GM12878 (cell line): ENCODE results near the gene RMI2. TPM values are rescaled to one million over a fixed set of nuclear protein-coding genes. Genes with fewer than 3 reads are reported as not detected.
A peak's percentile ranks its signal among the peaks of the same experiment; 100 is the strongest.

ENCODE experiments used
- BACH1 ChIP-seq: fragments of 450-650 bp; IDR thresholded peaks from 2 replicates; pipeline ENCODE4 v1.6.1; 2017; ENCODE audit warnings: mild to moderate bottlenecking, borderline replicate concordance
- BMI1 ChIP-seq: fragments of 450-650 bp; IDR thresholded peaks from 2 replicates; pipeline ENCODE4 v1.6.1; 2016; ENCODE audit warnings: mild to moderate bottlenecking, moderate library complexity, borderline replicate concordance
- BRCA1 ChIP-seq: IDR thresholded peaks from 2 replicates; pipeline ENCODE4 v1.6.1; 2011; ENCODE audit warnings: low read depth, low read length, improper control_type of control experiment
- CHD4 ChIP-seq: fragments of 200-600 bp; sonication (generic); IDR thresholded peaks from 2 replicates; pipeline ENCODE4 v1.6.1; 2016; ENCODE audit warnings: mild to moderate bottlenecking
- EZH2 ChIP-seq: IDR thresholded peaks from 2 replicates; pipeline ENCODE4 v1.6.1; 2012; ENCODE audit warnings: low read depth, mild to moderate bottlenecking, control low read depth, inconsistent platforms, low read length, borderline replicate concordance; ENCODE audit not compliant: control insufficient read depth
- MEF2A ChIP-seq: IDR thresholded peaks from 2 replicates; pipeline ENCODE4 v1.6.1; 2011; ENCODE audit warnings: low read depth, mild to moderate bottlenecking, low read length, moderate library complexity; ENCODE audit not compliant: insufficient read depth
- NBN ChIP-seq: fragments of 450-650 bp; IDR thresholded peaks from 2 replicates; pipeline ENCODE4 v1.6.1; 2016
- NFYB ChIP-seq: IDR thresholded peaks from 2 replicates; pipeline ENCODE4 v1.6.1; 2011; ENCODE audit warnings: low read depth, mild to moderate bottlenecking, low read length, improper control_type of control experiment, moderate library complexity; ENCODE audit not compliant: insufficient read depth
- PML ChIP-seq: IDR thresholded peaks from 2 replicates; pipeline ENCODE4 v1.6.1; 2012; ENCODE audit warnings: low read length, inconsistent platforms
- POU2F2 ChIP-seq: IDR thresholded peaks from 3 replicates; pipeline ENCODE4 v1.6.1; 2011; ENCODE audit warnings: low read depth, mild to moderate bottlenecking, low read length, borderline replicate concordance
- RUNX3 ChIP-seq: IDR thresholded peaks from 2 replicates; pipeline ENCODE4 v1.6.1; 2012; ENCODE audit warnings: low read length, inconsistent platforms
- TARDBP ChIP-seq: IDR thresholded peaks from 2 replicates; pipeline ENCODE4 v1.6.1; 2016; ENCODE audit warnings: borderline replicate concordance
- TCF7 ChIP-seq: IDR thresholded peaks from 2 replicates; pipeline ENCODE4 v1.6.1; 2014; ENCODE audit warnings: antibody characterized with exemption, borderline replicate concordance
- ZNF384 ChIP-seq: IDR thresholded peaks from 2 replicates; pipeline ENCODE4 v1.6.1; 2012; ENCODE audit warnings: low read depth, mild to moderate bottlenecking, low read length, improper control_type of control experiment, borderline replicate concordance
- polyA plus RNA-seq, 11 experiments: library from polyadenylated mRNA; depleted of rRNA in 4 of 11; unstranded in 6 of 11; stranded (reverse) in 5 of 11; fragments of >200 nt; fragmentation: Nextera tagmentation in 4 of 11; fragmentation: Illumina TruSeq in 1 of 11; extraction: Ambion mirVana in 4 of 11; extraction: Trizol in 1 of 11; gene quantifications; 1 replicate in 1 of 11; 2 replicates in 10 of 11; pipeline versions ENCODE4 v1.2.1 to v1.2.3, GENCODE V29; 2011 to 2016; ENCODE audit warnings: inconsistent platforms in 2 of 11, missing spikeins in 2 of 11, low read depth in 1 of 11
- total RNA-seq, 4 experiments: library from RNA; depleted of rRNA in 3 of 4; stranded (reverse); fragments of >200 nt in 3 of 4; fragmentation: Illumina TruSeq in 1 of 4; extraction: Trizol in 1 of 4; gene quantifications; 2 replicates each; pipeline versions ENCODE4 v1.2.1 to v1.2.3, GENCODE V29; 2013 to 2021
- TF ChIP-seq, protein P1 (sequence below): fragments of 450-650 bp; formaldehyde crosslinking; IDR thresholded peaks from 2 replicates; pipeline ENCODE4 v1.4.0; 2022; ENCODE audit warnings: mild to moderate bottlenecking, moderate library complexity
- TF ChIP-seq, protein P2 (sequence below): fragments of 450-650 bp; IDR thresholded peaks from 2 replicates; pipeline ENCODE4 v1.6.1; 2017; ENCODE audit warnings: mild to moderate bottlenecking, moderate library complexity
- TF ChIP-seq, protein P3 (sequence below): fragments of 450-650 bp; IDR thresholded peaks from 2 replicates; pipeline ENCODE4 v1.6.1; 2017; ENCODE audit warnings: borderline replicate concordance
- TF ChIP-seq, protein P4 (sequence below): fragments of 450-650 bp; formaldehyde crosslinking; IDR thresholded peaks from 2 replicates; pipeline ENCODE4 v1.5.0; 2022; ENCODE audit warnings: mild to moderate bottlenecking, missing genetic modification characterization

Gene RMI2
- total and polyA plus RNA-seq, 10 of the 15 experiments (the other 5 are each of a cell fraction or from before 2014, with no cell fraction given) = 9.6 to 68.8 (median 32.1) TPM

DNA sequence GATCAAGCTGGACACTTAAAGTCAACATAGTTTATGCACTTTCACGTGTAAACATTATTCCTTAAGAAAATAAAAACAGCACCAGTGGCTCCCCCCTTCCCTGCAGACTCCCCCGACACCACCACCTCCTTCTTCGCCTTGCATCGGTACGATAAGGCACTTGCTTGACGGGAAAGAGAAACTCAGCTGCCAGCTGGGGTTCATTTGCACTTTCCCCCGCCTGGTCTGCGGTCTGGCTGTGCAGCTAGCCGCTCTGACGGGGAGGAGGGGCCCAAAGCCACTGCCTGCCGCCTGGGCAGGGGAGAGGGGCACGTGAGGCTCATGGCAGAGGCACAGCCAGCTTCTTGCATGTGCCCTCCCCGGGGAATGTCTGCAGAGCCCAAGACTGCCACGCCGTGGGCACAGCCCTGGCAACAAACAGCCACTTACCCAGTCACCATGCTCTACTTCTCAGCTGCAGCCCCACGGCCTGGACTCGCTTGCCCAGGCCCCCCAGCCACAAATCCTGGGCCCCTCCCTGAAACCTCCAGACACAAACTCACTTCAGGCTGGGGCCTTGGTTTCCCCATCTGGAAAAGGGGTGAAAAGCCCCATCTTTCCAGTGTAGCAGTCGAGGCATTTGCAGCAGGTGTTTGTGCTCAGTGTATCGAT lies 47.6 kb upstream of the RMI2 start (continued):
- TF ChIP-seq, protein P1, sequence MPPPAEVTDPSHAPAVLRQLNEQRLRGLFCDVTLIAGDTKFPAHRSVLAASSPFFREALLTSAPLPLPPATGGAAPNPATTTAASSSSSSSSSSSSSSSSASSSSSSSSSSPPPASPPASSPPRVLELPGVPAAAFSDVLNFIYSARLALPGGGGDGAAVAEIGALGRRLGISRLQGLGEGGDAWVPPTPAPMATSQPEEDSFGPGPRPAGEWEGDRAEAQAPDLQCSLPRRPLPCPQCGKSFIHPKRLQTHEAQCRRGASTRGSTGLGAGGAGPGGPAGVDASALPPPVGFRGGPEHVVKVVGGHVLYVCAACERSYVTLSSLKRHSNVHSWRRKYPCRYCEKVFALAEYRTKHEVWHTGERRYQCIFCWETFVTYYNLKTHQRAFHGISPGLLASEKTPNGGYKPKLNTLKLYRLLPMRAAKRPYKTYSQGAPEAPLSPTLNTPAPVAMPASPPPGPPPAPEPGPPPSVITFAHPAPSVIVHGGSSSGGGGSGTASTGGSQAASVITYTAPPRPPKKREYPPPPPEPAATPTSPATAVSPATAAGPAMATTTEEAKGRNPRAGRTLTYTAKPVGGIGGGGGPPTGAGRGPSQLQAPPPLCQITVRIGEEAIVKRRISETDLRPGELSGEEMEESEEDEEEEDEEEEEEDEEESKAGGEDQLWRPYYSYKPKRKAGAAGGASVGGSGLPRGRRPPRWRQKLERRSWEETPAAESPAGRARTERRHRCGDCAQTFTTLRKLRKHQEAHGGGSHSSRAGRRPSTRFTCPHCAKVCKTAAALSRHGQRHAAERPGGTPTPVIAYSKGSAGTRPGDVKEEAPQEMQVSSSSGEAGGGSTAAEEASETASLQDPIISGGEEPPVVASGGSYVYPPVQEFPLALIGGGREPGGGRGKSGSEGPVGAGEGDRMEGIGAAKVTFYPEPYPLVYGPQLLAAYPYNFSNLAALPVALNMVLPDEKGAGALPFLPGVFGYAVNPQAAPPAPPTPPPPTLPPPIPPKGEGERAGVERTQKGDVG (CRISPR knock-in tag) = no peak
- TF ChIP-seq NBN (peak; percentile 92), RUNX3 (peak; percentile 96), EZH2 (no peak), BACH1 (peak; percentile 77; the same call in 1 of the 2 replicates), ZNF384 (no peak), CHD4 (no peak), MEF2A (peak; percentile 42; the same call in 1 of the 2 replicates), BRCA1 (no peak), POU2F2 (peak; percentile 81; the same call in 1 of the 3 replicates), PML (no peak; the same call in 1 of the 2 replicates), TARDBP (peak; percentile 82), BMI1 (no peak), NFYB (no peak), TCF7 (no peak)
- TF ChIP-seq, protein P2, sequence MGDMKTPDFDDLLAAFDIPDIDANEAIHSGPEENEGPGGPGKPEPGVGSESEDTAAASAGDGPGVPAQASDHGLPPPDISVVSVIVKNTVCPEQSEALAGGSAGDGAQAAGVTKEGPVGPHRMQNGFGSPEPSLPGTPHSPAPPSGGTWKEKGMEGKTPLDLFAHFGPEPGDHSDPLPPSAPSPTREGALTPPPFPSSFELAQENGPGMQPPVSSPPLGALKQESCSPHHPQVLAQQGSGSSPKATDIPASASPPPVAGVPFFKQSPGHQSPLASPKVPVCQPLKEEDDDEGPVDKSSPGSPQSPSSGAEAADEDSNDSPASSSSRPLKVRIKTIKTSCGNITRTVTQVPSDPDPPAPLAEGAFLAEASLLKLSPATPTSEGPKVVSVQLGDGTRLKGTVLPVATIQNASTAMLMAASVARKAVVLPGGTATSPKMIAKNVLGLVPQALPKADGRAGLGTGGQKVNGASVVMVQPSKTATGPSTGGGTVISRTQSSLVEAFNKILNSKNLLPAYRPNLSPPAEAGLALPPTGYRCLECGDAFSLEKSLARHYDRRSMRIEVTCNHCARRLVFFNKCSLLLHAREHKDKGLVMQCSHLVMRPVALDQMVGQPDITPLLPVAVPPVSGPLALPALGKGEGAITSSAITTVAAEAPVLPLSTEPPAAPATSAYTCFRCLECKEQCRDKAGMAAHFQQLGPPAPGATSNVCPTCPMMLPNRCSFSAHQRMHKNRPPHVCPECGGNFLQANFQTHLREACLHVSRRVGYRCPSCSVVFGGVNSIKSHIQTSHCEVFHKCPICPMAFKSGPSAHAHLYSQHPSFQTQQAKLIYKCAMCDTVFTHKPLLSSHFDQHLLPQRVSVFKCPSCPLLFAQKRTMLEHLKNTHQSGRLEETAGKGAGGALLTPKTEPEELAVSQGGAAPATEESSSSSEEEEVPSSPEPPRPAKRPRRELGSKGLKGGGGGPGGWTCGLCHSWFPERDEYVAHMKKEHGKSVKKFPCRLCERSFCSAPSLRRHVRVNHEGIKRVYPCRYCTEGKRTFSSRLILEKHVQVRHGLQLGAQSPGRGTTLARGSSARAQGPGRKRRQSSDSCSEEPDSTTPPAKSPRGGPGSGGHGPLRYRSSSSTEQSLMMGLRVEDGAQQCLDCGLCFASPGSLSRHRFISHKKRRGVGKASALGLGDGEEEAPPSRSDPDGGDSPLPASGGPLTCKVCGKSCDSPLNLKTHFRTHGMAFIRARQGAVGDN = peak; percentile 96
- TF ChIP-seq, protein P3, sequence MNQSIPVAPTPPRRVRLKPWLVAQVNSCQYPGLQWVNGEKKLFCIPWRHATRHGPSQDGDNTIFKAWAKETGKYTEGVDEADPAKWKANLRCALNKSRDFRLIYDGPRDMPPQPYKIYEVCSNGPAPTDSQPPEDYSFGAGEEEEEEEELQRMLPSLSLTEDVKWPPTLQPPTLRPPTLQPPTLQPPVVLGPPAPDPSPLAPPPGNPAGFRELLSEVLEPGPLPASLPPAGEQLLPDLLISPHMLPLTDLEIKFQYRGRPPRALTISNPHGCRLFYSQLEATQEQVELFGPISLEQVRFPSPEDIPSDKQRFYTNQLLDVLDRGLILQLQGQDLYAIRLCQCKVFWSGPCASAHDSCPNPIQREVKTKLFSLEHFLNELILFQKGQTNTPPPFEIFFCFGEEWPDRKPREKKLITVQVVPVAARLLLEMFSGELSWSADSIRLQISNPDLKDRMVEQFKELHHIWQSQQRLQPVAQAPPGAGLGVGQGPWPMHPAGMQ = no peak; the same call in 1 of the 2 replicates
- TF ChIP-seq, protein P4, sequence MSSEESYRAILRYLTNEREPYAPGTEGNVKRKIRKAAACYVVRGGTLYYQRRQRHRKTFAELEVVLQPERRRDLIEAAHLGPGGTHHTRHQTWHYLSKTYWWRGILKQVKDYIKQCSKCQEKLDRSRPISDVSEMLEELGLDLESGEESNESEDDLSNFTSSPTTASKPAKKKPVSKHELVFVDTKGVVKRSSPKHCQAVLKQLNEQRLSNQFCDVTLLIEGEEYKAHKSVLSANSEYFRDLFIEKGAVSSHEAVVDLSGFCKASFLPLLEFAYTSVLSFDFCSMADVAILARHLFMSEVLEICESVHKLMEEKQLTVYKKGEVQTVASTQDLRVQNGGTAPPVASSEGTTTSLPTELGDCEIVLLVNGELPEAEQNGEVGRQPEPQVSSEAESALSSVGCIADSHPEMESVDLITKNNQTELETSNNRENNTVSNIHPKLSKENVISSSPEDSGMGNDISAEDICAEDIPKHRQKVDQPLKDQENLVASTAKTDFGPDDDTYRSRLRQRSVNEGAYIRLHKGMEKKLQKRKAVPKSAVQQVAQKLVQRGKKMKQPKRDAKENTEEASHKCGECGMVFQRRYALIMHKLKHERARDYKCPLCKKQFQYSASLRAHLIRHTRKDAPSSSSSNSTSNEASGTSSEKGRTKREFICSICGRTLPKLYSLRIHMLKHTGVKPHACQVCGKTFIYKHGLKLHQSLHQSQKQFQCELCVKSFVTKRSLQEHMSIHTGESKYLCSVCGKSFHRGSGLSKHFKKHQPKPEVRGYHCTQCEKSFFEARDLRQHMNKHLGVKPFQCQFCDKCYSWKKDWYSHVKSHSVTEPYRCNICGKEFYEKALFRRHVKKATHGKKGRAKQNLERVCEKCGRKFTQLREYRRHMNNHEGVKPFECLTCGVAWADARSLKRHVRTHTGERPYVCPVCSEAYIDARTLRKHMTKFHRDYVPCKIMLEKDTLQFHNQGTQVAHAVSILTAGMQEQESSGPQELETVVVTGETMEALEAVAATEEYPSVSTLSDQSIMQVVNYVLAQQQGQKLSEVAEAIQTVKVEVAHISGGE (CRISPR knock-in tag) = no peak
